ENCODE results near the gene GPRC5D.

Gene GPRC5D

GRCh38 chr12:12979731-12980259, 27.8 kb upstream of the GPRC5D start:
- DNase-seq (ENCODE audit: low read depth): no peak

- DNase-seq (ENCODE audit: low read depth): no peak
Observed at GRCh38 chr12:12979126-12979525, 27.2 kb upstream of the GPRC5D start.

GRCh38 chr12:12977231-12977630, 25.3 kb upstream of the GPRC5D start:
- DNase-seq (ENCODE audit: low read depth): no peak

- no peak for DNase-seq (ENCODE audit: low read depth)
Observed at GRCh38 chr12:12976366-12976765, 24.4 kb upstream of the GPRC5D start.

GRCh38 chr12:12975322-12976077, 23.5 kb upstream of the GPRC5D start:
- DNase-seq (ENCODE audit: low read depth): no peak

- DNase-seq (ENCODE audit: low read depth): no peak
Observed at GRCh38 chr12:12974211-12974610, 22.2 kb upstream of the GPRC5D start.

- no peak for DNase-seq (ENCODE audit: low read depth)
Observed at GRCh38 chr12:12973019-12973418, 21.0 kb upstream of the GPRC5D start.

GRCh38 chr12:12965836-12966235, 13.9 kb upstream of the GPRC5D start:
- DNase-seq (ENCODE audit: low read depth): no peak

GRCh38 chr12:12964255-12964654, 12.3 kb upstream of the GPRC5D start:
- peak; percentile 34 for DNase-seq (ENCODE audit: low read depth)

- DNase-seq (ENCODE audit: low read depth): no peak
Observed at GRCh38 chr12:12960639-12961209, 8.8 kb upstream of the GPRC5D start.

- peak; percentile 54 for DNase-seq (ENCODE audit: low read depth)
Observed at GRCh38 chr12:12958886-12959285, 6.9 kb upstream of the GPRC5D start.

GRCh38 chr12:12954878-12955625, 3.1 kb upstream of the GPRC5D start:
- no peak for DNase-seq (ENCODE audit: low read depth)

- DNase-seq (ENCODE audit: low read depth): no peak
Observed at GRCh38 chr12:12954356-12954755, 2.4 kb upstream of the GPRC5D start.

GRCh38 chr12:12951504-12951903, 466 bp downstream of the GPRC5D start:
- DNase-seq (ENCODE audit: low read depth): no peak

GRCh38 chr12:12947902-12948301, 4.1 kb downstream of the GPRC5D start:
- DNase-seq (ENCODE audit: low read depth): no peak

GRCh38 chr12:12946686-12947355, 5.1 kb downstream of the GPRC5D start:
- DNase-seq (ENCODE audit: low read depth): no peak

GRCh38 chr12:12945591-12945990, 6.4 kb downstream of the GPRC5D start:
- DNase-seq (ENCODE audit: low read depth): no peak

- no peak for DNase-seq (ENCODE audit: low read depth)
Observed at GRCh38 chr12:12943586-12944260, 8.2 kb downstream of the GPRC5D start.

- no peak for DNase-seq (ENCODE audit: low read depth)
Observed at GRCh38 chr12:12941450-12942350, 10.3 kb downstream of the GPRC5D start.

- no peak for DNase-seq (ENCODE audit: low read depth)
Observed at GRCh38 chr12:12939888-12940287, 12.1 kb downstream of the GPRC5D start.

GRCh38 chr12:12938541-12938940, 13.4 kb downstream of the GPRC5D start:
- no peak for DNase-seq (ENCODE audit: low read depth)
